ENCODE results near the gene HYLS1.
A peak's percentile ranks its signal among the peaks of the same experiment; 100 is the strongest.
"Not testable (repeated sequence)": the region's sequence is repeated elsewhere in the genome, so short reads cannot be mapped to it uniquely, and the experiment has no call there.

The HYLS1 gene, protein sequence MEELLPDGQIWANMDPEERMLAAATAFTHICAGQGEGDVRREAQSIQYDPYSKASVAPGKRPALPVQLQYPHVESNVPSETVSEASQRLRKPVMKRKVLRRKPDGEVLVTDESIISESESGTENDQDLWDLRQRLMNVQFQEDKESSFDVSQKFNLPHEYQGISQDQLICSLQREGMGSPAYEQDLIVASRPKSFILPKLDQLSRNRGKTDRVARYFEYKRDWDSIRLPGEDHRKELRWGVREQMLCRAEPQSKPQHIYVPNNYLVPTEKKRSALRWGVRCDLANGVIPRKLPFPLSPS

DNA sequence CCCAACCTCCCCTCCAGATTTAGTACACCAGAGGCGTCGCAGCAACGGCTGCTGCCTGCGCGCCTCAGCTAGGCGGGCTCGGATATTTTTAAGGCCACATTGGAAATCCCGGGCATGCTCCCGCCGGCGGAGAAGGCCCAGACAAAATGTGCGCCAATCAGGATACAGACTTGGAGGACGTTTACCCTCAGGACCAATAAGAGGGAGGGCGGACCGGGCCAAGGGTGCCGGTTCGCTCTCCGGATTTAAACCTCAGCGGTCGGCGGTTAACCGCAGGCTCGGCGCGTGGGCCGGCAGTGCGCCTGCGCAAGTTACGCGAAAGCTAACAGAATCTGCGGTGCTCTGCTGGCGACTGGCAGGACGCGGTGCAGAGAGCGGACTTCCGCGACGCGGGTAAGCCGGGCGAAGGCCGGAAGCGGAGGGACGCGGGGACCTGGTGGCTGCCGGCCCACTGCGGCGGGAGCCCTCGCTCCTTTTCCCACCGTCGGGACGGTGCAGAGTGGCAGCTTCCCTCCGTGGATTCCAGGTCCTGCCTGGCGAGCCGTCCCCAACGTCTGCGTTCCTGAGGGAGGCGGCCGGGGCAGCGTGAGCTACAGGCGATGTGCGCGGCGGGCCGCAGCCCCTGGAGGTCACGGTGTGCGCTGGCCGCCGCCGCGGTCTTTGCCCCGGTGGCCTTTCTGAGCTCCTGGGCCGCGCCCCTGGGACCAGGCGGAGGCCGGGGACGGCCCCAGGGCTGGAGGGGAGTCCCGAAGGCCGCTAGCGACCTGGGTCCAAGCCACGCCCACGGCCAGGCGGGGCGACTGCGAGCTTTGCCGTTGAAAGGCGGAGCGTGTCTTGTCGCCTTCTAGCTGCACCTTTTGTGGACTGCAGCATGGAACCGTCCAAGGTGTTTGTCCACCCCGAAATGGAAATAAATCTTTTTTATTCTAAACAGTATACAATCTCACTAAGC, at the start of gene HYLS1:
HYLS1 (plus strand) TSS at position 296 of the 952 bp plus-strand sequence. CDS start 11,701 bp downstream, outside the sequence.
- peak; percentile 89 to 92 for DNase-seq

DNA sequence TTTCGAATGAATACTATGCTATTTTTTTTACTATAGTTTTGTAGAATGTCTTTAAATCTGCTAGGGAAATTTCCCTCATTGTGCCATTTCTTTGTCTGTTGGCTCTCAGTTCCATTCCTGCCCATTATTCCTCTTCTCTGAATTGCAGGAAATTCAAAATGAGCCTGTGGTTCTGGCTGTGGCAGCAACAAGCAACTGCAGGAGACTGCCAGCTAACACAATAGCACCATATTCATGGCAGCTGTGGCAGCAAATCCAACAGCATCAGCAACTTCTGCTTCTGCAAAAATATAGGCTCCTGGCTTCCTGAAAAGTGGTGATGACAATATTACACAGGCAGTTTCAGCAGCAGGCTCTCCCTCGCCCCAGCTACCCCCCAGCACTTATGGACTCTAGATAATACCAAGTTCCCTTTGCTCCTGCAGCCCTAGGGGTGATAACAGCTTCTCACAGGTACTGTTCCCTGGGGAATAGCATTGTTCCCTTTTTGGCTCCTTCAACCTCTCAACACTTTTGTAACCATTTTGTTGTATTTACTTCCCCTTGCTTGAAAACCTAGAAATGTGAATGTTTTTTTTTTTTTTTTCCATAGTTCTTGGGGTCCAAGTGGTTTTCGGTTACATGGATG, 45.0 kb upstream of the HYLS1 start:
- DNase-seq: no peak

- DNase-seq: no peak
These were observed 41.3 kb upstream of the HYLS1 start for GRCh38 chr11:125846188-125846587.

DNA sequence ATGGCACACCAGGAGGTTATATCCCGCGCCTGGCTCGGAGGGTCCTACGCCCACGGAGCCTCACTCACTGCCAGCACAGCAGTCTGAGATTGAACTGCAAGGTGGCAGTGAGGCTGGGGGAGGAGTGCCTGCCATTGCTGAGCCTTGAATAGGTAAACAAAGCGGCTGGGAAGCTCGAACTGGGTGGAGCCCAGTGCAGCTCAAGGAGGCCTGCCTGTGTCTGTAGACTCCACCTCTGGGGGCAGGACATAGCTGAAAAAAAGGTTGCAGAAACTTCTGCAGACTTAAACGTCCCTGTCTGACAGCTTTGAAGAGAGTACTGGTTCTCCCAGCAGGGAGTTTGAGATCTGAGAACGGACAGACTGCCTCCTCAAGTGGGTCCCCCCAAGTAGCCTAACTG, 29.8 kb upstream of the HYLS1 start:
- not testable (repeated sequence) for DNase-seq

DNA sequence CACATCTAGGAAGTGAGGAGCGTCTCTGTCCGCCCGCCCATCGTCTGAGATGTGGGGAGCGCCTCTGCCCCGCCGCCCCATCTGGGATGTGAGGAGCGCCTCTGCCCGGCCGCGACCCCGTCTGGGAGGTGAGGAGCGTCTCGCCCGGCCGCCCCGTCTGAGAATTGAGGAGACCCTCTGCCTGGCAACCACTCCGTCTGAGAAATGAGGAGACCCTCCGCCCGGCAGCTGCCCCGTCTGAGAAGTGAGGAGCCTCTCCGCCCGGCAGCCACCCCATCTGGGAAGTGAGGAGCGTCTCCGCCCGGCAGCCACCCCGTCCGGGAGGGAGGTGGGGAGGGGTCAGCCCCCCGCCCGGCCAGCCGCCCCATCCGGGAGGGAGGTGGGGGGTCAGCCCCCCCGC, 24.7 kb upstream of the HYLS1 start:
- DNase-seq: not testable (repeated sequence)

- DNase-seq: not testable (repeated sequence)
These were observed 22.1 kb upstream of the HYLS1 start for GRCh38 chr11:125865354-125865753.

DNA sequence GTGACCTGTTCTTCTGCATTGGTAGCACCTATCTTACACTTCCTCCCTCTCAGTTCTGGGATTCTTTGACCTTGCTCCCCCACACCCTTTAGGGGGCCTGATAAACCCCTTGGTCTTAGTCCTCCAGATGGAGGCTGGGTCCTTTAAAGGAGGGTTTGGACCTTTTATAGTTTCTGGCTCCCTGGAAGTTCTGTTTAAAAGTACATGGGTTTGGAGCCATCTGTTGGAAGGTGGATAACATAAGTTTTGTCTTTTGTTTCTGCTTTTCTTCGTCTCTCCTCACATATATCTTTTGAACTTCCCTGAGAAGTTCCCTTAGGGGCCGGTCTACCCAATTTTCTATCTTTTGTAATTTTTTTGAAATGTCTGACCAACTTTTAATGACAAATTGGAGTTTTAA, 17.9 kb upstream of the HYLS1 start:
- no peak for DNase-seq

DNA sequence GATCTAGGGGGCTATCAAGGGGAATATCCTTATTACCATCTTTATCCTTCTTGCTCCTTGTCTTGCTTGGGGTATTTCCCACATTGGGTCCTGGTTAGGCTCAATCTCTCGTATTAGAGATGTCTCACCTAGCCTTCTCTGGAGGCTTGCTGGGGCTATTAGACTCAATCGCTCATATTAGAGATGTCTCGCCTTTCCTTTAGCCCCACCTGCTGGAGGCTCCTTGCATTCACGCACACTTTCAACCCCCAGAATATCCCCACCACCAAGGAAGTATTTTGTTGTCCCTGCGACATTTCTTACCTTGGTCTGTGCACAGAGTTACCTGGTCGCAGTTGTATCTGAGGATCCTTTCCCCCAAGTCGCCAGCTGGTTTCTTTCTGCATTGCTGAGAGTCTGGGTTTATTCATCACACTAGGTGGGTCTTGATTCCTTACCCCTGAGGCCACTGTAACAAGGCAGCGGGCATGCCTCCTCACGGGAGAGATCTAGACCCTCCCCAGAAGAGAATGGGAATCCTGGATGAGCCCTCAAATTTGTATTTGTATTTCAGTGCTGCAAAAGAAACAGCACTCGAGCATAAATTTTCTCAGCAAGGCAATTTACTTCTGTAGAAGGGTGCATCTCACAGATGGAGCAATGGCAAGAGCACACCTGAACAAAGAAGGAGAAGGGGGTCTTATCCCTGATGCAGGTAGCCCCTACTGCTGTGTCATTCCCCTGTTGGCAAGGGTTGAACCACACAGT, 15.9 kb upstream of the HYLS1 start:
- no peak for DNase-seq

DNA sequence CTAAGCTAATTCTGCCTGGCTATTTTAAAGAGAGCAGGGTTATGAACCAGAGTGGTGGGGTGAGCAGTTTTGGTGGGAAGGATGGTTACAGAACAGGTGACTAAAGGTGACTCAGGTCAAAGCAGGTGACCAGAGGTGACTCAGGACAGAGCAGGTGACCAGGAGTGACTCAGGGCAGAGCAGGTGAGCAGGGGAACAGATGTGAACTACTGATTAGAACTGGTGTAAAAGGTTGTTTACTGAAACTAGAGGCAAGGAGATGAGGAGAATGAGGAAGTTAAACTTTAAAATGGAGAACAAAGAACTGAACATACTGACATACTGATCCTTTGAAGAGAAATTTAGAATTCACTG, 15.4 kb upstream of the HYLS1 start:
- DNase-seq: no peak

GRCh38 chr11:125873881-125874555, 13.4 kb upstream of the HYLS1 start:
- DNase-seq: no peak

GRCh38 chr11:125874556-125875124, 12.8 kb upstream of the HYLS1 start:
- DNase-seq: peak; percentile 19 to 20

DNA sequence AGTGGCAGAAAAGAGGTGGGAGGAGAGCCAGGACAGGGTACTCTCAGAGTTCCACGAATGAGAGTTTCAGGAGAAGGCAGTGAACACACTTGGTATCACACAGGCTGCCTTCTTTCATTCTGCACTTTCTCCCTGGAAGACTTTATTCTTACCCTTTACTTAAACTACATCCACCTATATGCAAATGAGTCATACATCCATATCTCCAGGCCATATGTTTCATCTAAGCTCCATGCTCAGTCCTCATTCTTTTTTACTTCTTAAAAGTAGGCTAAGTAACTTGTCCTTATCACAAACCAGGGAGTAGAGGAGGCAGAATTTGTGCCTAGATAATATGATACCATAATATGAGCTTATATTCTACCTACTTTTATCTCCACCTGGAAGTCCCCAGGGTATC, 6.2 kb upstream of the HYLS1 start:
- no peak for DNase-seq

- no peak for DNase-seq
These were observed 4.1 kb upstream of the HYLS1 start for GRCh38 chr11:125883375-125883774.

- peak; percentile 24 to 27 for DNase-seq
These were observed 483 bp upstream of the HYLS1 start for GRCh38 chr11:125886997-125887372.

DNA sequence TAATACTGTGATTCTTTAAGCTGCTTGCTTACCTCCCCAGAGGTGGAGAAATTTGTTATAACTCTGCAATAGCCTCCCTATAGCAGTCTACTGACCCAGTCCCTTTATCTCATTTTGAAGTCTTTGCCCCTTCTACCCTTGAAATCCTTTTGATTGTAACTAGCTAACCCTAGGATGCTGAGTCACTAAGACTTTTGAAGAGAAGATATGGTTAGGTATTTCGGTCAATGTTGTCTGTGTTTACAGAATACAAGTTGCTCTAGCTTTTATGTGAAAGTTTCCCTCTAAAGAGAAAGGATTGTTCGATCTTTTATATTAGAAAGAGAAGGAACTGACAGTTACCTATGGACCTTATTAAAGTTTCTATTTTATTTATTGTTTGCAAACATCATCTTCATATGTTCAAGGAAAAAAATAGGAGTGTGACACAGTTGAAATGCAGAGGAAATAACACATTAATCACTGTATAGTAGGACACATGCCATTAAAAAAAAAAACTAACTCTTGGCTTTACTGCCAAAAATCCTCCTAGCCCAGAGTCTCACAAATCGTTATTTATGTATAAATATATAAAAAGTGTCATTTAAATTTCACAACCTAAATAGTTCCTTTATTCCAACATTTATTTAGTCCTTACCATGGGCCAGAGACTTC, 3.1 kb downstream of the HYLS1 start:
- DNase-seq: no peak

- DNase-seq: no peak
These were observed 4.6 kb downstream of the HYLS1 start for GRCh38 chr11:125892071-125892470.

DNA sequence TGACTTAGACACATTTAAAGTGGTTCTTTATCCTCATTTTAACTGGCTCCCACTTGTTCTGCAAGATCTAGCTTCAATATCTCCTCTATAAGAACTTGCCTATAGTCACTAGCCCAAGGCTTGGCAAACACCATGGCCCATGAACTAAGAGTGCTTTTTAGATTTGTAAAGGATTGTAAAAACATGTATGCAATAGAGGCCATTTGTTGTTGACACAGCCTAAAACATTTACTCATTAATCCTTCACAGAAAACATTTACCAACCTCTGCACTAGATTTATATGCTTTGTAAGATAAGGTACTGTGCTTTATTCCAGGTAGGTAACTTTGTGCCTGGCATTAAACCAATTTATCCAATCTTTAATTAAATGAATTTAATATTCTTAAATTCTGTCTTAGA, 5.5 kb downstream of the HYLS1 start:
- no peak for DNase-seq

DNA sequence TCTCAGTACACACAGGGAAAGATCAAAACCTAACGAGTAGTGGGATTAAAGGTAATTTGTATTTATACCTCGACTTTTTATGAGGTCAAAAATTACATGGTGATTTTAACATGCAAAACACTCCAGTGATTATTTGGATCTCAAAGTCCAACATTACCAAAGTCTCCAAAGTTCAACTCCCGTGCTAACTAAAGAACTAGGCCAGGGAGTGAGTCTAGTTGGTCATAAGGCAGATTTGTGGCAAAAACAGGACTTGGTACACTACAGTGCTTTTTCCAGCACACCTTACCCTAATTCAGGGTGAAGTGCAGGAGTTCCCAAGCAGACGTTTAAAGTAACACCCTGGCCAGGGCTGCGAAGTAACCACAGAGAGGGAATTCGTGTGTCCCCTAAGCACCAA, 14.4 kb downstream of the HYLS1 start:
- DNase-seq: no peak

- DNase-seq: no peak
These were observed 14.9 kb downstream of the HYLS1 start for GRCh38 chr11:125902277-125902926.

GRCh38 chr11:125902927-125903710, 15.7 kb downstream of the HYLS1 start, which contains the start of gene PUS3:
PUS3 (minus strand) TSS chr11:125903206; CDS start chr11:125896284, 6,922 bp downstream.
- DNase-seq: peak; percentile 87
